GM19324 (cell line): Measurements from ENCODE around the gene NEK2.
"Not testable (repeated sequence)": the region's sequence is repeated elsewhere in the genome, so short reads cannot be mapped to it uniquely, and the experiment has no call there.

Source experiments
- ATAC-seq: cut with Tn5 transposase; IDR thresholded peaks from one replicate; pipeline ENCODE4 v1.9.1; 2021; ENCODE audit warnings: mild to moderate bottlenecking, moderate library complexity; ENCODE audit not compliant: unreplicated experiment, low FRiP score

Gene NEK2

DNA sequence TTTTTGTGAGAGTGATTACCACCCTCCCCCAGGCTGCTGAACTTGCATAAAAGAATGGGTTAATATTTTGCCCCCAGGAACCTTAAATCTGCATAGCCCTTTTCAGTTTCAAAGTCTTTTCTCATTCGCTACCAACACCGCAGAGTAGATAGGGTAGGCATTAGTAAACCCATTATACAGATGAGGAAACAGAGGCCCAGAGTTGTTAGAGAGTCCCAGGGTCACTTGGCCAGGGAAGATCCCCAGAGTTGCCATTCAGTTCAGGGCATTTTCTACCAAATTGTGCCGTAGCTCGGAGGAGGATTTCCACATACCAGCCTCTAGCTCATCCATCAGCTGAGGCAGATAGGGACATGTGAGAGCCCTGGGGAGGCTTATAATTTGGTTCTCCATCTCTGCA is 40.5 kb downstream of the NEK2 start:
- no peak for ATAC-seq

DNA sequence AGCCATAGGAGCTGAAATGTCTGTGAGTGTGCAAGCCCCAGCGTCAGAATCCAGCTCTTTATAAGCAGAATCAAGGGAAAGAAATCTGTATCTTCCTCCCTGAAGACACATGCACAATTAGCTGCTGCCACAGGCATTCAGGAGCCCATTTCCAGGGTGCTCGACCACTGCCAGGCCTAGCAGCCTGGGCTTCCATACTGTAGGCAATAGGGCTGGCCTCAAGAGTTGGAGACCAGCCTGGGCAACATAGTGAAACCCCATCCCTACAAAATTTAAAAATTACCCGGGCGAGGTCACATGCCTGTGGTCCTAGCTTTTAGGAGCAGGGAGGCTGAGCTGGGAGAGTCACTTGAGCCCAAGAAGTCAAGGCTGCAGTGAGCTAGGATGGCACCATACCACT is 41.0 kb downstream of the NEK2 start:
- no peak for ATAC-seq

DNA sequence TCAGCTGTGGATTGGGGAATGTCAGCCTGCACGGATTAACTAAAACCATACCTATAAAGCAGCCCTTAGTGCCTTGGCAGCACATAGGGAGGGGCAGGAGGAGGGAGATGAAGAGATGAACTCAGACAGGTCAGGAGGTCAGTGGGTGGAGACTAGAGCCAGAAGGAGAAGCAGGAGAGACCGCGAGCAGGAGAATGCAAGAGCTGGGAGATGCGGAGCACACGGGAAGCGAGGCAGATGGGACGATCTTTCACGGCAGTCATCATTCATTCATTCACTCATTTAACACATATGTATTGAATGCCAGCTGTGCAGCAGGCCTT is 41.9 kb downstream of the NEK2 start:
- ATAC-seq = no peak

DNA sequence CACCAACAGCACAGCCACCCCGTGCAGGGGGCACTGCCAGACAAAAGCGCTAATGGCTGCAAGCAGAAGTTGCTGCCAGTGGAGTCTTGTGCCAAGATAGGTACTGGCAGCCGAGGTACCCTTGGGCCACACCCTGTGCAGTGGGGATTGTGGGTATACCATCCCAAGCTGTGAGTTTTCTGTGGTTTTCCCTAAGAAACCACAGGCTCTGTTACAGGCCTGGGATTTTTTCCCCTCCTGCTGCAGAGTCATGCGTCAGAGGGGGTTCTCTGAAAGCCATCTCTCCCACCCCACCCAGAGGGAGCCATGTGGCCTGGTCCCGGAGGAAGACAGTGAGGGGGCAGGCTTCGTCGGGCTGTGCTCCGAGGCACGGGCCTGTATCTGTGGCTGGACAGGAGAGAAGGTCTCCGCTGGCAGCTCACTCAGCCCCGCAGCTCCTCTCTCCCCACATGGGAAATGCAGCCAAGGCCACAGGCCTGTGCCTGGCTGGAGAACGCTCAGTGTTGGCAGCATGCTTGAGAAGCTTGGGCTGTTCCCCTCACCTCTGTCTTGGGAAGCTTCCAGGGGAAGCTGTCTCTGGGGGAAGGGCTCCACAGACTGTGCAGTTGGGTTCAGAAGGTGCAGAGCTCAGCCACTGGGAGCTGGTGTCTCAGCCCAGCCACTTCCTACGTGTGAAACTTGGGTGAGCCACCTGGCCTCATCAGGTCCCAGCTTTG is 42.5 kb downstream of the NEK2 start:
- no peak for ATAC-seq

DNA sequence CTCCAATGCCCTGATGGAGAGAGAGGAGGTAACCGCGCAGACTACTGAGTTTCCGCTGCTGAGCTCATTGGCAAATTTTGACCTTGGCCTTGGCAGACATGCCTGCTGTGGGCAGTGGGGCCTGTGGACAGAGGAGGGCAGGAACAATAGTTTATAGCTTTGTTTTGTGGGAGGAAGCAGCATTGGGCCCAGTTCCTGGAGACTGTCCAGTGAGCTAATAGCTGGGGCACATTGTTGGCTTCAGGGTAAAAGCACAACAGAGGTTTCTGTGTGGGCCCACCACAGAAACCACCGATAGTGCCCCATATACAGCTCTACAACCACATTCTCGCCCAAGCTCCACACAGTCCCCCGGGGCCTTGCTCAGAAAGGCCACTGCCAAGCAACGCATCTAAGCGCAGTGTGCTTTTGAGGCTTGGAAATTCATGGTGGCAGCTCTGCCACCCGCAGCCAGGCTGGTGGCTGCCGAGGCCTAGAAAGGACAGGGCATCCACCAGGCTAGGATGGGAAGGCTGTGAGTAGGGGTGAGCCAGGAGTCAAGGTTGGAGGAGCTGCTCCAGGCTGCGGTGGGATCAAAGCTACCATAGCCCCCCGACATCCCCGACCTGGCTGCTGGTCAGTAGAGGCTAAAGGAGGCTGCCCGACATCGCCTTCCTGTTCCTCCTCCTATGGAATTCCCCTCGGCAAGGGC is 43.2 kb downstream of the NEK2 start:
- ATAC-seq = no peak

DNA sequence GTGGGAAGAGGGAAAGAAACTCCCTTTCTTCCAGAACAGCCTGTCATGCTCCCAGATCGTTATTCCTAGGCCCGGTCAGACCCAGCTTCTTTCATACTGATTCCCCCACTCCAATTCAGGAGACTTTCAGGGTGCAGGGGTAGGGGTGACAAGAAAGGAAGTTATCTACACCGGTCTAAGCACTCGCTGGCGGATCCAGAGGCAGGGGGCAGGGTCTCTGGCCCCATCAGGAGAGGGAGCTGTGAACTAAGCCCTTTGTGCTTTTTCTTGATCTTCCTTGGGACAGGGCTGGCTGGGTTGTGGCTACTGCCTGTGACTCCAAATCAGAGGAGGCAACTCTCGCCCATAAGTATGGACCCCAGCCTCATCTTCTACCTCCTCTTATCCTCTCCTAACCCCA is 44.3 kb downstream of the NEK2 start:
- ATAC-seq = no peak

DNA sequence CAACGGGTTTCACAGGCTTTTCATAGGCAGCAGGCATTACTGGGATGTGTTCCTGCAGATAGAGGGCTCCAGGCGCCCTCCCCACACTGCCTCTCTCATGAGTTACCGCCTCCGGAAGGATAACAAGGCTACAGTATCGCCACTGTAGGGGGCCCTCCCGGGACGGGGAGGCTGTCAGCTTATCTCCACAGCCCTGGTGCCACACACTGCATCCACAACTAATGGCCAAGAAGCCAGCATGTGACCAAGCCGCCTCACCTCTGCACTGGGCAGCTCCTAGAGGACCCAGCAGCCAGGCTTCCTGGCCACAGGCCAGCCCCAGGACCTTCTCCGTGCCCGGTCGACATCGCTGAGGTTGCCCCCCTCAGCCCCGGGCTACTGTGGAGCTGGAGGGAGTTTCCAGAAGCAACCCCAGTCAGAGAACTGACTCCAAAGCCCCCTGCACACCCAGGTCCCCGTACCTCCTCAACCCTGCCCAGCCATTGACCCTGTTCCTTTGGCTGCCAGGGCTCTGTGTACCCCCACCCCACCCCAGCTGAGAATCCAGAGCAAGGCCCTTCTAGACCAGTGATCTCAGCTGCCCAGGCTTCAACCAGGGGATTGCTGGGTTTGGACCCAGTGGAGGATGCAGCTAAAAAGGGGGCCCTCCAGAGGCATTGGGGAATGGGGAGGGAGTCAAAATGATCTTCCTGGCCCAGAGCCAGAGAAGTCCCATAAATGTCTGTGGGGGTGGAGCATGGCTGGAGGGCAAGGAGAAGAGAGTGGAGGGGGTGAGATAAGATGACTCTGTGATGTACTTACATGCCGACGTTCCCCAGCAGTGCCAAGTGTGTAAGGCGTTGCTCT is 45.0 kb downstream of the NEK2 start:
- ATAC-seq = no peak

DNA sequence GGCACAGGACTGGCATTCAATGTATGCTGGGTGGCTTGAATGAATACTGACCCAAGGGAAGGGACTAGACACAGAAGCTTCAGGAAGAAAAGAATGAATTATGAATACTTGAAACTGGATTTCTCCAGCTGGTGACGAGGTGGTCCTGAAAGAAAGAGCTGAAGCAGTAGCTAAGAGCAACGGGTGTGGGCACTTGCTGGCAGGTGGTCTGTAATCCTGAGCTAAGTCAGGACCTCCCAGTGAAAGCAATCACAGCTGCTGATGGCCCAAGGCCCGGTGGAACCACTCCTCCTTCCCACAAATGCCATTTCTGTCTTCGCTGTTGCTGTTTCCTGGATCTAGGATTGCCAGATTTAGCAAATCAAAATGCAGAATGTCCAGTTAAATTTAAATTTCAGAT is 47.0 kb downstream of the NEK2 start:
- ATAC-seq = no peak

DNA sequence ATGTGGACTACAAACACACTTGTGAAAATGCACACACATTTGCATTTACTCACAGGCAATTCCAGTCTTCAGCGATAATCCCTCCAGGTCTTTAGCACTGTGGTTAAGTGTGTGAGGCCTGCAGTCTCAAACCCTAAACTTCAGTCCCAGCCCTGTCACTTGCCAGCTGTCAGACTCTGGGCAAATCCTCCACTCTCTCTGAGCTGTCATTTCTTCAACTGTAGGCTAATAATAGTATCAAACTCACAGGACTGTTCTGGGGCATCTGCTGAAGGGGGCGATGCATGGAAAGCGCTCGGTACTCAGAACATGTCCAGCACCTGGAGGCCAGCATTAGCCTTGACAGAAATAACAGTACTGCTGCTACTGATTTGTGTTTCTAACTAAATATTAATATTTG is 48.2 kb downstream of the NEK2 start:
- no peak for ATAC-seq

DNA sequence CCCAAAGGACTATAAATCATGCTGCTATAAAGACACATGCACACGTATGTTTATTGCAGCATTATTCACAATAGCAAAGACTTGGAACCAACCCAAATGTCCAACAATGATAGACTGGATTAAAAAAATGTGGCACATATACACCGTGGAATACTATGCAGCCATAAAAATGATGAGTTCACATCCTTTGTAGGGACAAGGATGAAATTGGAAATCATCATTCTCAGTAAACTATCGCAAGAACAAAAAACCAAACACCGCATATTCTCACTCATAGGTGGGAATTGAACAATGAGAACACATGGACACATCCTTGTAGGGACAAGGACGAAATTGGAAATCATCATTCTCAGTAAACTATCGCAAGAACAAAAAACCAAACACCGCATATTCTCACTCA is 49.6 kb downstream of the NEK2 start:
- not testable (repeated sequence) for ATAC-seq

DNA sequence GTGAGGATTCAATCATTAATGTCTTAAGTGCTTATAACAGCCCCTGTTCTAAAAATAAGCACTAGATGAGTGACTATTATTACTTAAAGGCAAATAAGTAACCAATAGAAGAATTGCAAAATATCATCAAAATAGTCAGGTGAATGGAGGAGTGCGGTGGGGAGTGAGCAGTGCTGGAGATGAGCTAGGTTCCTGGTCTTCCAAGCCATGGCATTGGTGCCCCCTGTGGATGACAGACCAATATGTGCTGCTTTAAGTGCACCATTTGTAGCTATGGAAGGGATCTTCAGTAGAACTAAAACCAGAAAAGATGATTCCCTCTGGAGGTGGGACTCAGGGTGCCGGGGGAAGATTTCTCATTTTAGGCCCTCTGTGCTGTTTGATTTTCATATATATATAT is 50.4 kb downstream of the NEK2 start:
- ATAC-seq = no peak

DNA sequence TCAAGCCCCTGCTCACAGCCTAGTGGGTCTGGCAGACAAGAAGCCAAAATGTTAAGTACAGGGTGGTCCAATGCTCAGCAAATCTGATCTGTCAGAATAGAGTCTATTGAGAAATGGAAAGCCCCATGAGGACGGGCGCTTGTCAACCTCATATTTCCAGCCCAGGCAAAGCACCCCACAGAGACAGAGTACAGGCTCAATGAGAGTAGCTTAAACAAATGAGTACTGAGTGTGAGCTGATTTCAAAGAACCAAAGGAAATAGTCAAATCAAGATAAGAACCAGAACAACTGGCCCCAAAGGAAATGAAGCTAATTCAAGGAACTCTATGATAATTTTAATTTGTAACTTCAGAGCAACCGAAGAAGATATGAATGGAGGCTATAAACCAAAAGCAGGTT is 51.9 kb downstream of the NEK2 start:
- no peak for ATAC-seq

DNA sequence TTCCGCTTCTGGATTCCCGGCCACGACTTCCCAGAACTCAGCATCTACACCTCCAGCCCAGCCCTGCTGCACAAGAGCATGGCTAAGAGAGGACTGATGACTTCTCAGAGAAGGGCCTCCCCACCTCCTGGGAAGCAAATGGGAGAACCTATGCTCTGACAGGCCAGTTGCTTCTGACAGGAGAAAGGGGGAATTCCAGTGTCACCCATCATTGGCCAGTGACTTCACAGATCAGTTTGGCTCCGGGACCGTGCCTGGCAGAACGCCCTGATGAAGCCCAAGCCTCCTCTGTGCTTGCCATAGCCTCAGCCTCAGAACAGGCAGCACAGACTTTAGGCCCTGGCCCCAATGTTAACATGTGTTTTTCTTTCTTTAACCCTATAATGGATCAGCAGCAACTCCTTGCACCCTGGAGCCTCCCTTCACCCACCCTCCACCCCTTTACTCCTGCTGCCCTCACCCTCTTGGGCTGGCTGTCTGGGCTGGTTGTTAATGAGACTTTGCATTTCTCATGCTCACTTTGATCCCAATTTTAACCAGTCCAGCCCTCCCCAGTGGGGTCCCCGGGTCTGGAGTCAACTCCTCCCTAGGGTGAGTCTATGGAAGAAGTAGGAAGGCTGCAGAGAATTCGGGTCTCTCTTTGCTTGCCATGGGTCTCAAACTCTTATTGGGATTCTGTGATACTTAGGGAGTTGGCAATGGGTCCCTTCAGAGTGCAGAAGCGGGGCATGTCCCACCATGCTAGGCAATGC is 53.8 kb downstream of the NEK2 start:
- no peak for ATAC-seq

DNA sequence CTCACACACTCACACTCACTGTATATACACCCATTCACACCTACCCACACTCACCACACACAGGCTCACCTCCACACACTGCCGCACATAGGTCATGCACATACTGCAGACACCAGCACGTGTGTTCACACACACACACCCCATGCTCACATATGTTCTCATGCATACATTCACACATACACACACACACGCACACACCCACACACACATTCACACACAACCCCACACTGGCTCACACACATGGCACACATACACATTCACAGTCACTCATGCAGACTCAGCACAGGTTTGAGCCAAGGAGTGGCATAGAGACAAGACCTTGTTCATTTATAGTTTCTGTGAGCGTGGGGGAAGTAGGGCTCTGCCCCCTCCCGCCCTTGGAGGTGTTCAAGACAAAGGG is 55.3 kb downstream of the NEK2 start:
- no peak for ATAC-seq

DNA sequence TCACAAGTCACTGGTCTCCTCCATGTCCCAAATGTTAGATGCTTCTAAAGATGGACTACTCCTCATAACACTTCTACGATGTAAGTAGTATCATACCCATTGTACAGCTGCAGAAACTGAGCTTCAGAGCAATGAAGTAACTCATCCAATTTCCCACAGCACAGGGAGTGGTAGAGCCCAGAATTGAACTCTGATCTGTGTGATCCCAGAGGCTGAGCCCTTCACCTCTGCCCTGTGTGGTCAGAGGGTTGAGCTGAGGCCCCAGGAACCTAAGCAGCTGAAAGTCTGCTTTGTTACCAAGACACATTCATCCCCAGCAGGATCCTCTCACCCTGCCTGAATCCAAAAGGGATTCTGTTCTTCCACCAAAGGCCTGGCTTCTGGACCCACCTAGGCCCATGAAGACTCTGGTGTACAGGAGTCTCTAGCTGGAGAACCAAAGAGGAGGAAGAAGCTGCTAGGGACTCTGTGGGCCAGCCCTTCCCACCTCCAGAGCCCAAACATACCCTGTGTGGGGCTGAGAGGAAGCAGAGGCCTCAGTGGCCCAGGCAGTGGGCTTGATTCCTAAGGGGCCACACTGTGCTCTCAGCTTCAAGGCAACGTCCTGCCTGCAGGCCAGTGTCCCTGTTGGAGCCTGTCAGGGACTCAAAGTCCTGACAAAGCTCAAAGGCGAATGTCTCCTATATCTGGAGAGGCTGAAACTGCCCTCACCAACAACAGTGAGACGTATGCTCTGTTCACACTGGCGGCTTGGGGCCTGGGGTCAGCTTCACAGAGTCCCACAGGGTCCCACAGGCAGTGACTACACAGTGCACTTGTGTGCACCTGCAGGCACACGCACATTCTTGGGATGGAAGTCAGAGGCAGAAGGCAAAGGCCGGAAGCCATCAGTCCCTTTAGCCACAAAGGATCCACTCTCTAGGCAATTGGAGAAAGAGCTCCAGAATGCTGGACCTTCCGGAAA is 56.1 kb downstream of the NEK2 start:
- ATAC-seq = no peak

DNA sequence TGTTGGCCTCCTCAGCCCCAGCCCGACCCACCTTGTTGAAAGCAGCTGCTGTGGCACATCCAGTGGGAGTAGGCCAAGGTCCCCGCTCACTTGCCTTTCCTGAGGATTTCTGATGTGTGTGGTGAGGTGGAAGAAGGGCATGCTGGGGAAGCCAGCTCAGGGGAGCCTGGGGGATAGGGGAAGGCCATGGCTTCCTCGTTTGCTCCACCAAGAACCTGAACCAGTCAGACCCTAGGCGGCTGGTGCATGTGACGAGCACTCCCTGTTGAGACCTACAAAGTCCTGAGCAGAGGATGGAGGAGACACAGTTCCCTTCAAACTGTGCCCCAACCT is 58.5 kb downstream of the NEK2 start:
- ATAC-seq = no peak

DNA sequence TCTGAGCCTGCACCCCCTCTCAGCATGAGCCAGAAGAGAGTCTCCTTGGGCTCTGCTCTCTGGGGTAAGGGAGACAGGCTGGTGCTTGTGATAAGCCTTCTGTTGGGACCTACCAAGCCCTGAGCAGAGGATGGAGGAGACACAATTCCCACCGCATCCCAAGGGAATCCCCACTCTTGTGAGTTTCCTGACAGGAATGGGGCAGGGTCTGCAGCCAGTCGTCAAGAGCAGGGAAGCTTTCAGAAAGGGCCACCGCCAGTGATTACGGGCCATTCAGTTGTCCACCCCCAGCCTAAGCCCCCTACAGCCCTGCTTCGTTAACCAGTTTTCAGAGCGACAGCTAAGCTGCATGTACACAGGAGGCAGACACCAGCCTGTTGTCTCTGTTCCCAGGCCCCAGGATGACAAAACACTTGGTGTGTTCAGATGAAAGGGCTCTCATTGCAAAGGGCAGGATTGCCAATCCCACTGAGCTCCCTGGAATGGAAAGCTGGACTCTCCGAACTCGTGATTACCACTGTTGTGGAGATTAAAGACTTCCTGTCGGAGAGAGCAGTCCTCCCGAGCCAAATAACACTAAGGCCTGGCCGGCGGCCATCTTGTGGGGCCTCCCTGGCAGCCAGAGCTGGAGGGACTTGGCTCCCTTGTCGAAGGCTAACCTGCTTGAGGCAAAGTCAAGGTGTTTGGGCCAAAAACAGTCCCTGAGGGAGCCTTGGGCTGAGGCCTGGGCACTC is 59.0 kb downstream of the NEK2 start:
- no peak for ATAC-seq

DNA sequence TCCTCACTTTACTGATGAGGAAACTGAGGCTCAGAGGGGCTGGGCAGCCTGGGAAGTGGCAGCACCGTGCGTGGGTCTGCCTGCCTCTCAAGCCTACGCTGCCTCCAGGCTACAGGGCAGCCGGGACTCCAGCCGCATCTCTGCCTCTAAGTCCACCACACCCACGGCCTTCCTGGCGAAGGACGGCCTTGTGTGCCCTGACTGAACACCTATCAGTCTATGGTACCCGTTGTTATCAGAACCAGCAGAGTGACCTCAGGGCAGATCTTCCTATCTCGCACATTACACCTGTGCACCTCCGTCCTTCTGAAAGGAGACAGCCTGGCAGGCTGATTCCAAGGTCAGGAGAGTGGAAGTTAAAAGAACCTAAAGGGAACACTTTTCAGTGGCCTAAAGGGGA is 60.8 kb downstream of the NEK2 start:
- ATAC-seq = no peak

DNA sequence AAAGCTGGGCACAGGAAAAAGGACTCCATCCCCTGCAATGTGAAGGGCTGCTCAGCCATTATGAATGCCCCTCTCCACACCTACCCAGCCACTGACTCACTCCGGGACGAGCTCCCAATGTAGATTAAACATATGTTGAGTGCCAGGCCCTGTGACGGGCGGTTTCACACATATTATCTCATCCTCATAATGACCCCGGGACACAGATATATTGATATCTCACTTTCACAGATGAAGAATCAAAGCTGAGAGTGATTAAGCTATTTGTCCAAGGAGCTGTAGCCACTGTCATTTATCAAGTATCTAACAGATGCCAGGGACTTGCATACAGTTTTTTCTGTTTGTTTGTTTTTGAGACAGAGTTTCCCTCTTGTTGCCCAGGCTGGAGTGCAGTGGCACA is 61.5 kb downstream of the NEK2 start:
- no peak for ATAC-seq
